Fibroblast of lung (primary cell): ENCODE results near the gene KCNJ9. TPM values are rescaled to one million over a fixed set of nuclear protein-coding genes. Genes with fewer than 3 reads are reported as not detected.

Source experiments
- DNase-seq, 2 donors: peaks; one replicate each; pipeline versions ENCODE4 v3.0.0 to v3.0.0-alpha.2; 2010; ENCODE audit warnings: low read depth in 2 of 2
- H2AFZ ChIP-seq: 2 replicates; pipeline ENCODE4 v1.5.1; 2012; ENCODE audit warnings: low read length, control low read depth, inconsistent platforms
- H3K27ac ChIP-seq: 2 replicates; pipeline ENCODE4 v1.5.1; 2011; ENCODE audit warnings: low read length, control low read depth; ENCODE audit not compliant: insufficient read depth
- H3K27me3 ChIP-seq: 2 replicates; pipeline ENCODE4 v1.5.1; 2011; ENCODE audit warnings: mild to moderate bottlenecking, low read length; ENCODE audit not compliant: control insufficient read depth, insufficient read depth
- H3K36me3 ChIP-seq: 2 replicates; pipeline ENCODE4 v1.5.1; 2011; ENCODE audit warnings: low read length; ENCODE audit not compliant: control insufficient read depth, insufficient read depth
- H3K4me1 ChIP-seq: 2 replicates; pipeline ENCODE4 v1.5.1; 2011; ENCODE audit warnings: low read length; ENCODE audit not compliant: control insufficient read depth, insufficient read depth; ENCODE audit errors: extremely low read depth
- H3K4me2 ChIP-seq: 2 replicates; pipeline ENCODE4 v1.5.1; 2011; ENCODE audit warnings: low read length, control low read depth; ENCODE audit not compliant: insufficient read depth; ENCODE audit errors: extremely low read depth
- H3K4me3 ChIP-seq, 4 experiments: fragments of 200-600 bp in 1 of 4; sonication (generic) in 1 of 4; replicated peaks in 1 of 4; 2 replicates each; pipeline ENCODE4 v1.5.1; 2011 to 2016; ENCODE audit warnings: low read length in 4 of 4, low read depth in 3 of 4, mild to moderate bottlenecking in 3 of 4, control low read depth in 2 of 4, inconsistent platforms in 1 of 4, mixed read lengths in 1 of 4; ENCODE audit not compliant: insufficient read depth in 1 of 4; ENCODE audit errors: control extremely low read depth in 1 of 4
- H3K79me2 ChIP-seq: 2 replicates; pipeline ENCODE4 v1.5.1; 2012; ENCODE audit warnings: mild to moderate bottlenecking, low read length, inconsistent platforms; ENCODE audit not compliant: control insufficient read depth, insufficient read depth
- H3K9ac ChIP-seq: 2 replicates; pipeline ENCODE4 v1.5.1; 2011; ENCODE audit warnings: mild to moderate bottlenecking, low read length, control low read depth; ENCODE audit not compliant: insufficient read depth
- H3K9me3 ChIP-seq: 2 replicates; pipeline ENCODE4 v1.5.1; 2012; ENCODE audit warnings: low read depth, low read length; ENCODE audit not compliant: control insufficient read depth, insufficient read depth
- H4K20me1 ChIP-seq: 2 replicates; pipeline ENCODE4 v1.5.1; 2011; ENCODE audit warnings: low read length; ENCODE audit not compliant: control insufficient read depth, insufficient read depth; ENCODE audit errors: extremely low read depth
- EZH2 ChIP-seq: IDR thresholded peaks from 2 replicates; pipeline ENCODE4 v1.5.1; 2012; ENCODE audit warnings: low read length, control low read depth, mild to moderate bottlenecking; ENCODE audit errors: missing control alignments
- polyA plus RNA-seq, 2 donors: library from polyadenylated mRNA; depleted of rRNA in 1 of 2; stranded (reverse) in 1 of 2; unstranded in 1 of 2; fragments of >200 nt; gene quantifications; 2 replicates each; pipeline ENCODE4 v1.2.1, GENCODE V29; 2011 to 2012; ENCODE audit warnings: missing spikeins in 1 of 2
- total RNA-seq: library from RNA; depleted of rRNA; stranded (reverse); fragments of >200 nt; gene quantifications from 2 replicates; pipeline ENCODE4 v1.2.1, GENCODE V29; 2014
- TF ChIP-seq, protein P1 (sequence below), 2 donors: IDR thresholded peaks in 1 of 2; conservative IDR thresholded peaks in 1 of 2; 1 replicate in 1 of 2; 2 replicates in 1 of 2; pipeline ENCODE4 v1.5.1; 2011 to 2012; ENCODE audit warnings: low read length in 2 of 2, control low read depth in 1 of 2, inconsistent platforms in 1 of 2, low read depth in 1 of 2, mild to moderate bottlenecking in 1 of 2

Gene KCNJ9
- total and polyA plus RNA-seq, 2 donors (not counting 1 experiment from before 2014, with no cell fraction given): under 0.01 TPM; not detected in 1

DNA sequence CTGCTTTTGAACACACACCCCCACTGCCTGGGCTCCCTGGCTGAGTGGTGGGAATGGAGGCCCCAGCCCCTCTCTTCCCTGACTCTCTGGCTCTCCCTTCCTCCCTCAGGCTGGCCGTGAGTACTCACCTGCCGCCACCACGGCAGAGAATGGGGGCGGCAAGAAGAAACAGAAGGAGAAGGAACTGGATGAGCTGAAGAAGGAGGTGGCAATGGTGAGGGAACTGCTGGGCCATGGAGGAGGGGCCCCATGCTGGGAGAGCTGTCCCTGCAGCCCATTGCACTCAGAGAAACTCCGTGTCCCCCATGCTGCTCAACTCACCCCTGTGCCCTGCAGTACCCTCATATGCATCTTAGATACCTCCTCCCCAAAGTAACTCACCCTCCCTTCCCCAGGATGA, 39.5 kb downstream of the KCNJ9 start:
- Histone ChIP-seq H4K20me1 (no peaks in the 10 kb centered on the region), H3K4me1 (peaks cover 4% of the 10 kb centered on the region), H2AFZ (no peak overlapping the region), H3K4me3 (no peak overlapping the region), H3K79me2 (no peaks in the 10 kb centered on the region), H3K4me2 (no peak overlapping the region), H3K9ac (no peak overlapping the region), H3K9me3 (no peaks in the 10 kb centered on the region), H3K27ac (no peak overlapping the region), H3K36me3 (no peaks in the 10 kb centered on the region), H3K27me3 (peaks cover 25% of the 10 kb centered on the region)
- no peak for DNase-seq
- TF ChIP-seq, protein P1, sequence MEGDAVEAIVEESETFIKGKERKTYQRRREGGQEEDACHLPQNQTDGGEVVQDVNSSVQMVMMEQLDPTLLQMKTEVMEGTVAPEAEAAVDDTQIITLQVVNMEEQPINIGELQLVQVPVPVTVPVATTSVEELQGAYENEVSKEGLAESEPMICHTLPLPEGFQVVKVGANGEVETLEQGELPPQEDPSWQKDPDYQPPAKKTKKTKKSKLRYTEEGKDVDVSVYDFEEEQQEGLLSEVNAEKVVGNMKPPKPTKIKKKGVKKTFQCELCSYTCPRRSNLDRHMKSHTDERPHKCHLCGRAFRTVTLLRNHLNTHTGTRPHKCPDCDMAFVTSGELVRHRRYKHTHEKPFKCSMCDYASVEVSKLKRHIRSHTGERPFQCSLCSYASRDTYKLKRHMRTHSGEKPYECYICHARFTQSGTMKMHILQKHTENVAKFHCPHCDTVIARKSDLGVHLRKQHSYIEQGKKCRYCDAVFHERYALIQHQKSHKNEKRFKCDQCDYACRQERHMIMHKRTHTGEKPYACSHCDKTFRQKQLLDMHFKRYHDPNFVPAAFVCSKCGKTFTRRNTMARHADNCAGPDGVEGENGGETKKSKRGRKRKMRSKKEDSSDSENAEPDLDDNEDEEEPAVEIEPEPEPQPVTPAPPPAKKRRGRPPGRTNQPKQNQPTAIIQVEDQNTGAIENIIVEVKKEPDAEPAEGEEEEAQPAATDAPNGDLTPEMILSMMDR (conservative IDR thresholded peaks at IDR 0.05 in 1 of 2, IDR thresholded peaks at IDR 0.05 in 1 of 2; ENCODE audit: low read depth in 1 of 2, low read length in 2 of 2): no peak
- TF ChIP-seq EZH2: no peak

DNA sequence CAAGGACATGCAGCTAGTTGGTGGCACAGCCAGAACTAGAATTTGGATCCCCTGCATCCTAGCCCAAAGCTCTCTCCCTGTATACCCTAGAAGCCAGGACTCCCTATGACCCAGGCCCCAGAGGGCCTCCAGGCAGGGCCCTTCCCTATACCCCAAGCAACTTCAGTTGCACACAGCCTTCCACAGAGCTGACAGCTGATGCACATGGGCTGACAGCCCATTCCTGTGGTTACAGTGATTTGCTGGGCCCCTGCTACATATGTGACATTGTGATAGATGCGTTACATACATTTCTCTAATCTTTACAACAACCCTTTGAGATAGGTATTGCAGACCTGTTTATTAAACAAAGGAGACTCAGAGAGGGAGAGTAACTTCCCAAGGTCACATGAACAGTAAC, 40.0 kb downstream of the KCNJ9 start:
- H3K4me2 ChIP-seq: no peak overlapping the region
- H3K36me3 ChIP-seq: no peaks in the 10 kb centered on the region
- peaks cover 20% of the 10 kb centered on the region for H3K27me3 ChIP-seq
- DNase-seq: no peak
- H4K20me1 ChIP-seq: no peaks in the 10 kb centered on the region
- no peak overlapping the region for H3K4me3 ChIP-seq
- no peaks in the 10 kb centered on the region for H3K9me3 ChIP-seq
- H3K27ac ChIP-seq: no peak overlapping the region
- H3K79me2 ChIP-seq: no peaks in the 10 kb centered on the region
- no peak for TF ChIP-seq EZH2
- TF ChIP-seq, protein P1 (conservative IDR thresholded peaks at IDR 0.05 in 1 of 2, IDR thresholded peaks at IDR 0.05 in 1 of 2; ENCODE audit: low read depth in 1 of 2, low read length in 2 of 2): no peak
- H3K9ac ChIP-seq: no peak overlapping the region
- H2AFZ ChIP-seq: no peak overlapping the region
- H3K4me1 ChIP-seq: peaks cover 4% of the 10 kb centered on the region

DNA sequence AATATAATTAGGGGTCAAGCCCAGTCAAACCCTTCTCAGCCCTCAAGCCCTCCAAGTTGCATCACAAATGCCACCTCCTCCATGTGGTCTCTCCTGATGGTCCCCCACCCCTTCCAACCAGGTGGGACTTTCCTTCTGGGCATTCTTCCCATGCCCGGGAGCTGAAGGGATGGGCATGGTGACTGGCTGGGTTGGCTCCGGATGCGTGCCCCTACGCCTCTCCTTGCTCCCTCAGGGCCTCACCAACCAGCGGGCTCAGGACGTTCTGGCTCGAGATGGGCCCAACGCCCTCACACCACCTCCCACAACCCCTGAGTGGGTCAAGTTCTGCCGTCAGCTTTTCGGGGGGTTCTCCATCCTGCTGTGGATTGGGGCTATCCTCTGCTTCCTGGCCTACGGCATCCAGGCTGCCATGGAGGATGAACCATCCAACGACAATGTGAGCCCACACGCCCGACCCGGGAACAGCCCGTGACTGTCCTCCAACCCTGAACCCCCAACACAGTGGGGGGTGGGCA, 41.7 kb downstream of the KCNJ9 start:
- TF ChIP-seq, protein P1 (conservative IDR thresholded peaks at IDR 0.05 in 1 of 2, IDR thresholded peaks at IDR 0.05 in 1 of 2; ENCODE audit: low read depth in 1 of 2, low read length in 2 of 2): no peak
- no peak for TF ChIP-seq EZH2
- peaks cover 13% of the 10 kb centered on the region for H3K27me3 ChIP-seq
- no peak overlapping the region for H3K27ac ChIP-seq
- no peaks in the 10 kb centered on the region for H3K36me3 ChIP-seq
- H4K20me1 ChIP-seq: no peaks in the 10 kb centered on the region
- H3K9ac ChIP-seq: no peak overlapping the region
- H3K4me1 ChIP-seq: peaks cover 4% of the 10 kb centered on the region
- H3K79me2 ChIP-seq: no peaks in the 10 kb centered on the region
- no peaks in the 10 kb centered on the region for H3K9me3 ChIP-seq
- H2AFZ ChIP-seq: no peak overlapping the region
- H3K4me3 ChIP-seq: no peak overlapping the region
- no peak overlapping the region for H3K4me2 ChIP-seq
- no peak for DNase-seq
